ENCODE measurements around the gene AURKAIP1. TPM values are rescaled to one million over a fixed set of nuclear protein-coding genes. Genes with fewer than 3 reads are reported as not detected.
A peak's percentile ranks its signal among the peaks of the same experiment; 100 is the strongest.

Gene AURKAIP1
- total and polyA plus RNA-seq, 9 of the 15 experiments (the other 6 are each of a cell fraction or from before 2014, with no cell fraction given): 7.8 to 478 (median 92.0) TPM

DNA sequence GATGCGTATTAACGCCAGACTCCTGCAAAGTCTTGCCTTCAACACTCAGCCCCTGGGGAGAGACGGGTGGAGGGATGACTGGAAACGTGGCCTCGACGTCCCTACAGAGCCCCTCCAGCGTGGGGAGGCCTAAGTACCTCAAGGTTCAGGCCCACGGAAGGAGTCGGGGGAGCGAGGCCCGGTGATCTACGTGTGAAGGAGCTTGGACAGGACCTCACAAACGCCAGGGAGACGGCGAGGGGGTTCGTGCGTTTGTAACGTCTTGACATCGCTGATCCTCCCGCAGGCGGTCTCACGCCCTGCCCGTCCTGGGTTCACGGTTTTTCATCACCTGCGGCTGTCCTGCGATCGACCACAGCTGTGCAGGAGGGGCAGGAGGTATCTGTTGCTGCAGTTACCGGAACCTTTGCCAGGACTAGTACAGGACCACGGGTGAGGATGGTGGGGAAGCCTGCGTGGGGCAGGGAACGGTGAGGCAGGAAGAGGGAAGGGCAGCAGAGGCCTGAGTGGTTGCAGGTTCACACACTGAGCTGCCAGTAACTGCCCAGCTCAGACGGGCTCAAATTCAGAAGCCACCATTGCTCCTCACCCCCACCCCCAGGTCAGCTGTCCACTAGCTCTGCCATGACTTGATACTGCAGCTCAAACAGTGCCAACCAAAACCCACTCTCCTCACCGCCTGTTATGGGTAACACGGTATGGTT, 25.0 kb upstream of the AURKAIP1 start:
- peaks cover 19 to 48% of the 10 kb centered on the region in 2 experiments for H3K4me1 ChIP-seq (replicated peaks in 1 of 2; ENCODE audit: control insufficient read depth in 2 of 2, insufficient read depth in 2 of 2, low read length in 2 of 2)
- peaks cover 77% of the 10 kb centered on the region for H3K36me3 ChIP-seq (ENCODE audit: control insufficient read depth, insufficient read depth, low read length)
- H3K27ac ChIP-seq (ENCODE audit: extremely low read depth, low read depth, low read length): peak overlapping the region; percentile 98
- peak; percentile 1 for ATAC-seq
- H3K9me3 ChIP-seq (replicated peaks; ENCODE audit: control insufficient read depth, insufficient read depth, low read depth, low read length): no peaks in the 10 kb centered on the region
- POLR2A ChIA-PET: interaction anchor here (0.6 to 4.5 kb wide), 12 partner anchors 7 to 272 kb away, joined by 3 to 41 read pairs (median 4); partner anchors contain the start of genes AURKAIP1 and MRPL20
- H4K20me1 ChIP-seq (replicated peaks; ENCODE audit: control insufficient read depth, insufficient read depth, low read length): peaks cover 14% of the 10 kb centered on the region
- TSS peak; percentile 69 for BruUV-seq (replicated peaks)
- peak overlapping the region; percentile 92 for H2AFZ ChIP-seq (ENCODE audit: low read depth, low read length)
- H3K9me1 ChIP-seq (ENCODE audit: control insufficient read depth, insufficient read depth, low read length): peaks cover 8% of the 10 kb centered on the region
- CTCF ChIA-PET (ENCODE audit: low intra/inter-chr PET ratio): interaction anchor here (0.5 kb wide), 1 partner anchor 33 kb away, joined by 3 read pairs; no protein-coding TSS in a partner anchor
- intact Hi-C loops (cut with micrococcal nuclease) (loop anchor here (10.0 kb wide), 1 partner anchor 115 kb away; the partner anchor contains the start of gene ATAD3A), in situ Hi-C loops (cut with MboI) (no loop called here)
- DNase-seq (ENCODE audit: extremely low read depth in 1 of 4, low spot score in 3 of 4): no peak
- WGBS (ENCODE audit: insufficient coverage, low coverage, missing lambda C conversion rate): 3% methylated on average over 34 of the region's 34 CpGs
- peaks cover 77% of the 10 kb centered on the region for H3K79me2 ChIP-seq (ENCODE audit: control insufficient read depth, insufficient read depth, low read length)
- no peaks in the 10 kb centered on the region for H3K27me3 ChIP-seq (ENCODE audit: control insufficient read depth in 2 of 2, insufficient read depth in 2 of 2, low read length in 2 of 2)
- H3K9ac ChIP-seq (ENCODE audit: insufficient read depth in 1 of 2, low read depth in 2 of 2, low read length in 2 of 2): peak overlapping the region; percentile 96 to 99
- H3K4me3 ChIP-seq: peak overlapping the region; percentile 100
- H3K4me2 ChIP-seq (ENCODE audit: insufficient read depth, low read length): peak overlapping the region; percentile 97
- FAIRE-seq: no peak
- TF ChIP-seq HOXB6 (CRISPR knock-in tag; IDR thresholded peaks at IDR 0.05; ENCODE audit: borderline replicate concordance) (no peak), RBM14 (IDR thresholded peaks at IDR 0.05; ENCODE audit: borderline replicate concordance, insufficient read depth, low read depth, low read length) (0 out of 2 replicates have a peak, but pooled peaks have one; percentile 2), ZNF232 (CRISPR knock-in tag; IDR thresholded peaks at IDR 0.05) (0 out of 2 replicates have a peak, but pooled peaks have one; percentile 8), TAF7 (tag; IDR thresholded peaks at IDR 0.05) (no peak), FOXP1 (CRISPR knock-in tag; IDR thresholded peaks at IDR 0.05) (0 out of 2 replicates have a peak, but pooled peaks have one; percentile 29), AFF1 (IDR thresholded peaks at IDR 0.05; ENCODE audit: low read depth in 1 of 2, partially characterized antibody in 2 of 2) (peak in 1 of 2 experiments; percentile 5), STAT6 (CRISPR knock-in tag; IDR thresholded peaks at IDR 0.05) (0 out of 2 replicates have a peak, but pooled peaks have one; percentile 31)
- TF ChIP-seq, protein P1, sequence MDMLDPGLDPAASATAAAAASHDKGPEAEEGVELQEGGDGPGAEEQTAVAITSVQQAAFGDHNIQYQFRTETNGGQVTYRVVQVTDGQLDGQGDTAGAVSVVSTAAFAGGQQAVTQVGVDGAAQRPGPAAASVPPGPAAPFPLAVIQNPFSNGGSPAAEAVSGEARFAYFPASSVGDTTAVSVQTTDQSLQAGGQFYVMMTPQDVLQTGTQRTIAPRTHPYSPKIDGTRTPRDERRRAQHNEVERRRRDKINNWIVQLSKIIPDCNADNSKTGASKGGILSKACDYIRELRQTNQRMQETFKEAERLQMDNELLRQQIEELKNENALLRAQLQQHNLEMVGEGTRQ (CRISPR knock-in tag; IDR thresholded peaks at IDR 0.05): no peak
- TF ChIP-seq, protein P2, sequence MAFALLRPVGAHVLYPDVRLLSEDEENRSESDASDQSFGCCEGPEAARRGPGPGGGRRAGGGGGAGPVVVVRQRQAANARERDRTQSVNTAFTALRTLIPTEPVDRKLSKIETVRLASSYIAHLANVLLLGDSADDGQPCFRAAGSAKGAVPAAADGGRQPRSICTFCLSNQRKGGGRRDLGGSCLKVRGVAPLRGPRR (CRISPR knock-in tag; IDR thresholded peaks at IDR 0.05): 0 out of 2 replicates have a peak, but pooled peaks have one; percentile 77
- TF ChIP-seq, protein P3, sequence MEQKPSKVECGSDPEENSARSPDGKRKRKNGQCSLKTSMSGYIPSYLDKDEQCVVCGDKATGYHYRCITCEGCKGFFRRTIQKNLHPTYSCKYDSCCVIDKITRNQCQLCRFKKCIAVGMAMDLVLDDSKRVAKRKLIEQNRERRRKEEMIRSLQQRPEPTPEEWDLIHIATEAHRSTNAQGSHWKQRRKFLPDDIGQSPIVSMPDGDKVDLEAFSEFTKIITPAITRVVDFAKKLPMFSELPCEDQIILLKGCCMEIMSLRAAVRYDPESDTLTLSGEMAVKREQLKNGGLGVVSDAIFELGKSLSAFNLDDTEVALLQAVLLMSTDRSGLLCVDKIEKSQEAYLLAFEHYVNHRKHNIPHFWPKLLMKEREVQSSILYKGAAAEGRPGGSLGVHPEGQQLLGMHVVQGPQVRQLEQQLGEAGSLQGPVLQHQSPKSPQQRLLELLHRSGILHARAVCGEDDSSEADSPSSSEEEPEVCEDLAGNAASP (IDR thresholded peaks at IDR 0.05): no peak

Data from K562 (cell line).